Measurements from ENCODE around the gene ZNF668.
"Not testable (repeated sequence)": the region's sequence is repeated elsewhere in the genome, so short reads cannot be mapped to it uniquely, and the experiment has no call there.

The ZNF668 gene

DNA sequence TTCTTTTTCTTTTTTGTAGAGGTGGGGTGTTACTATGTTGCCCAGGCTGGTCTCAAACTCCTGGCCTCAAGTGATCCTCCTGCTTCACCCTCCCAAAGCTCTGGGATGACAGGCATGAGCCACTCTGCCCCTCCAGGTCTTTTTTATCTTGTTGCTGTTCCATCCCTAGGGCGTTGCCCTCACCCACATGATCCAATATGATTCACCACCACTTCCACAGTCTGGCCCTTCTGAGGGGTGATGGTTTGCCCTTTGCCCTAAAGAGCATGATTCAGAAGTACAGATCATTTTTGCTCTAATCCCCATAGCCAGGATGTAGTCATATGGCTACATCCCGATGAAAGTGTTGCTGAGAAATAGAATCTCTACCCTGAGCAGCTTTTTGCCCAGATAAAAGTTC lies 21.9 kb downstream of the ZNF668 start:
- FAIRE-seq, result no peak

DNA sequence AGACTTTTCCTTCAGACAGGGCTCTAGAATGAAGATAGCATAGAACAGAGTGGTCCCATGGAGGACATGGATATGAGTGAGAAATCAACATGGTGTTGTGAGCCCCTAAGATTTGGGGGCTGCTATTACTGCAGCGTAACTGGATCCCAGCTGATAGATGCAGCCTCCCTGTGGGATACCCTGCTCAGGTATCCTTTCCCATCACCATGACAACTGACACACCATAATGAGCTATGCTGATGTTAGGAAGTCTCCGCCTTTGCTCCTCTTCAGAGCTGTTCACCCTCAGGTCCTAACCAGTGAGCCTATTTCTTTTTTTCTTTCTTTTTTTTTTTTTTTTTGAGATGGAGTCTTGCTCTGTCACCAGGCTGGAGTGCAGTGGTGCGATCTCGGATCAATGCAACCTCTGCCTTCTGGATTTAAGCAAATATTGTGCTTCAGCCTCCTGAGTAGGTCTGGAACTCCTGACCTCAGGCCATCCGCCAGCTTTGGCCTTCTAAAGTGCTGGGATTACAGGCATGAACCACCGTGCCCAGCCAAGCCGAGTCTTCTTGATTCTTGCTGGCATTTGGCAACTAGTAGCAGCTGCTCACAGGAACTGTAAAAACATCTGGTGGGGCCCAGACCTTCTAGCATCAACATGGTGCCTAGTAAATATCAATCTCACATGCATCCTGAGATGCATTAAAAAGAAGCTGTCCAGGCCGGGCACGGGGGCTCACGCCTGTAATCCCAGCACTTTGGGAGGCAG lies 23.6 kb downstream of the ZNF668 start:
- FAIRE-seq, result no peak

DNA sequence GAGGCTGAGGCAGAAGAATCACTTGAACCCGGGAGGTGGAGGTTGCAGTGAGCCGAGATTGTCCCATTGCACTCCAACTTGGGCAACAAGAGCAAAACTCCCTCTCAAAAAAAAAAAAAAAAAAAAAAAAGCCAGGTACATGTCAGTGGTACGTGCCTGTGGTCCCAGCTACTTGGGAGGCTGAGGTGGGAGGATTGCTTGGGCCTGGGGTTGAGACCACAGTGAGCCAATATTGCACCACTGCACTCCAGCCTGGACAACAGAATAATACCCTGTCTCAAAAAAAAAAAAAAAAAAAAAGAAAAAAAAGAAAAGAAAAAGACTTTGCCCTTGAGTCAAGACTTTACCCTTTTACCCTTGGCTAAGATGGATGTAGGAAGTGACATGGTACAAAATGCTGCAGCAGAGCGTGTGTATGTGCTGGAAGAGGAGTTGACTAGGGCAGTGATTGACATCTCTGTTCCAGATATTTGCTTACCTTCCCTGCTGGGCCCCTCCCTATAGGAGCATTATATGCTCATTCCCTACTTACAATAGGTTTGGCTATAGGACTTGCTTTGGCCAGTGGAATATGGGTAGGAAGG lies 30.1 kb downstream of the ZNF668 start:
- FAIRE-seq, result no peak

DNA sequence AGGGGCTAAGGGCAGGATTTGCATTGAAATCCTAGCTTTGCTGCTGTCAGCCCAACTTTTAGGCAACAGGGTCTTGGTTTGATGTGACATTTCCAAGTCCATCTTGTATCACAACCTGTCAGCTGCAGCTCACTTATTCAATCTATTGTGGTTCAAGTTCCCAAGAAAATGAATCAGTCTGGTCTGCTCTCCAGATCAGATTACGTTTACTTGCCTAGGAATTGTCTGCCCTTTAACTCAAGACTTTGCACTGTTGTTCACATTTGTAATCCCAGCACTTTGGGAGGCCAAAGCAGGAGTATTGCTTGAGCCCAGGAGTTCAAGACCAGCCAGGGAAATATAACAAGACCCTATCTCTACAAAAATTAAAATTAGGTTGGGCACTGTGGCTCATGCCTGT lies 30.7 kb downstream of the ZNF668 start:
- FAIRE-seq, result no peak

DNA sequence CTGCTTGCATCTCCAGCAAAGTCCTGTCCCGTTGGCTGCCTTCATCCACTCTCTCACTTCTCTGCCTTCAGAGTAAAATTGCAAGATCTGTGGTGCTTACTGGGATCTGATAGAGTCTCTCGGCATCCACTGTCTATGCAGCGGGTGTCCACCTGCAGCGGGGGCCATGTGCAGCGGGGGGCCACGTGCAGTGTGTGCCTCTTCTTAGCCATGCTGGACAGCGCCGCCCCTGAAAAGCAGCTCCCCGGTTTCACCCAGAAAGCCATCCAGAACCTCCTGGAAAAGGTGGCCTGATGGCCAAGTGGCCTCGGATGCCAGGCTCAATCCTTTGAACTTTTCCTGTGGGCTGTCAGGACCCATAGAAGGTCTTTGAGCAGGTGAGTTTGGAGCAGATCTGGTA lies 31.2 kb downstream of the ZNF668 start:
- no peak for FAIRE-seq

DNA sequence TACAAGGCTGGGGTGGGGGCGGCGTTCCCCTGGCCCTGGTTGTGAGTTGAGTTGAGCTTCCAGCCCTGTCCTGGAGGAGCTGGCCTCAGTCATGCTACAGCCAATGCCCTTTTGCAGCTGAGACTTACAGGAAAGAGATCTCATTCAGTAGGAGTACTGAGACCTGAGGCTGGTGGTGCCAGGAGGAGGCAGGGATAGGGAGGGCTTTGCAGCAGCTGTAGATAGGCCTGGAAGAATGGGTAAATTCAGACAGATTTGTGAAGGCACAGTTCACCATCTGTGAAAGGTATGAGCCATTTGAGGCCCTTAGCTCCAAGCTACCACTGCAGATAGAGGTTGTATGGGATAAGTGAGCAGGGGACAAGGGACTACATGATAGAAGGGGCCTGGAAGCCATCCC lies 35.0 kb downstream of the ZNF668 start:
- FAIRE-seq, result no peak

DNA sequence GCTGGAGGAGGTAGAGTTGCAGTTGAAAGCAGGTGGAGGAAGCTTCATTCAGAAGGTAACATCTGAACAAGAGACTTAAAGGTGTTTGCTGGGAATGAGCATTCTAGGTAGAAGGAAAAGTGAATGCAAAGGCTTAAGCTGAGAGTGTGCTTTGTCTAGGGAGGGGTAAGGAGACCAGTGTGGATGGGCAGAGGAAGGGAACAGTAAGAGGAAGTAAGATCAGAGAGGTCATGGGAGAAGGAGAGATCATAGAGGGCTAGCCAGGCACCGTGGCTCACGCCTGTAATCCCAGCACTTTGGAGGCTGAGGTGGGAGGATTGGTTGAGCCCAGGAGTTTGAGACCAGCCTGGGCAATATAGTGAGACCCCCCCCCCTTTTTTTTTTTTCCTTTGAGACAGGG lies 37.3 kb downstream of the ZNF668 start:
- no peak for FAIRE-seq

DNA sequence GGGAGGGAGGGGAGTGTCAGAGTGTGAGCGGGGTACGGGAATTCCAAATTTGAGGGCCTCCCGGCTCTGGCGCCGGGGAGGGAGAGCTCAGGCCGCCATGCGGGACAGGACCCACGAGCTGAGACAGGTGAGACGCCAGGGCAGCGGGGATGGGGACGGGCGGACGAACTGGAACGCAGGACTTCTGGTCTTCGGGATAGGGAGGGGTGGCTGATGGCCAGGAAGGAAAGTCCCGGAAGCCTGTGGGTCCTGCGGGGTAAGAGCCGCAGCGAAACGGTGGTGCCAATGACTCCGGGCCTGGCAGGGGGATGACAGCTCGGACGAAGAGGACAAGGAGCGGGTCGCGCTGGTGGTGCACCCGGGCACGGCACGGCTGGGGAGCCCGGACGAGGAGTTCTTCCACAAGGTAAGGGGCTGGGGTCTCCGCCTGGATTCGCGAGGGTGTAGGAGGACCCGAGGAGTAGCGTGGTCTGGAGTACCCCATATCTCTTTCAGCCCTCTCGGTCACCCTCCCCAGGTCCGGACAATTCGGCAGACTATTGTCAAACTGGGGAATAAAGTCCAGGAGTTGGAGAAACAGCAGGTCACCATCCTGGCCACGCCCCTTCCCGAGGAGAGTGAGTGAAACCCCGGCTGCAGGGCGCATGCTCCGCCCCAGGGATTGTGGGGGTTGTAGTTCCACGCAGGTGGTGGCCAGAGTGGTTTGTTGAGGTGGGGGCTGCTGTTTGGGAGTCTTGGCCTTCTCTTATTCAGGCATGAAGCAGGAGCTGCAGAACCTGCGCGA lies 40.1 kb downstream of the ZNF668 start:
- no peak for FAIRE-seq

DNA sequence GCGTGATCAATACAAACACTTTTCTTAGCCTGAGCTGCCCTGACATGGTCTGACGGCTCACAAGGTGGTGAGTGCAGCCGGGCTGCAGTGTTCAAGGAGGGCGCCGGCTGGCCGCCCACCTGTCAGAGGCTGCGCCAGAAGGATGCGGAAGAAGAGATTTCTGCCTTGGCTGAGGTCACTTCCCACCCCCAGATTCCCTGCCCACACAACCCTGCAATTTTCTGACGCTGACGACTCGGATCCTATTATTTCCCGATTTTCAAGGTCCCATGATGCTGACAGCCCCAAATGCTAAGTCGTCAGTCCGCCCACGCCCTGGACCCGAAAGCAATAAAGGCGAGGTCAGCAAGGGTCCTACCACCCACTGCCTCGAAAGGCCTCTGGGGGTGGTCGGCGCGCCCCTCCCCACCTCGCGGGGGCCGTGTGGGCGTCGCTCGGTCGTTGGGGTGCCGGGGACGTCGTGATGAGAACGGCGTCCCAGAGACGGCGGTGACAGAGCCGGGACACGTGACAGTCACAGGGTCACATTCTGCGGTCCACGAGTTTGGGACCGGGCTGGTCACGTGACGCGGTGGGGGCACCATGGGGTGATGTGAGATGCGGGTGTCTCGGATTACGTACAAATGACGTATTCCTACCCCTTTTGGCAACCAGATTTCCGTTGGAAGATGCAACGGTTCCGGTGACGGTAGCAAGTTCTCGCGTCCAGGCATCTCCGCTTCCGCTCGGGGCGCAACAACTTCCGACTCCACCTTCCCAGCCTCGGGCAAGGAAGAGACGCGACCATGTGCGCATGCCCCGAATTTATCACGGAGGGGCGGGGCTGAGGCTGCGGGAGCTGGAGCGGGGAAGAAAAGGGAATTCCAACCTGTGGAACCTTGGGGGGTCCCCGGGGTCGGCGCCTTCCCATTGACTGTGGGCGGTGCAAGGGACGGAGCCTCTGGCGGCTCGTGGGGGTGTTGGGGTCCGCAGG lies 41.0 kb downstream of the ZNF668 start, which contains the start of gene STX4:
TSS of gene STX4 (plus strand) at position 823 of the 973 bp plus-strand sequence. CDS start 248 bp downstream, outside the sequence.
- FAIRE-seq, result peak; percentile 96

DNA sequence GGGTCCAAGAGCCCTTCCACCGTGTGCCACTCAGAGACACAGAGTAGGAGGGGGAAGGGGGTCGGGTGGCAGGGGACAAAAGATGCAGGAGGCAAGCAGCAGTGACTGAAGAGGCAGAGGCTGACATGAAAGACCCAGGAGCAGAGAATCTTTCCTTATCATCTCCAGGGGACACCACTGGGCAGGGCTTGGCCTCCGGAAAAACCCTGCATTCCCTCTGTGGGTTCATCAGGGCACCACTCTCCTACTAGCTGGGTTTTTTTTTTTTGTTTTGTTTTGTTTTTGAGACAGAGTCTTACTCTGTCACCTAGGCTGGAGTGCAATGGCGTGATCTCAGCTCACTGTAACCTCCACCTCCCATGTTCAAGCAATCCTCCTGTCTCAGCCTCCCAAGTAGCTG lies 42.8 kb downstream of the ZNF668 start:
- FAIRE-seq, result no peak

DNA sequence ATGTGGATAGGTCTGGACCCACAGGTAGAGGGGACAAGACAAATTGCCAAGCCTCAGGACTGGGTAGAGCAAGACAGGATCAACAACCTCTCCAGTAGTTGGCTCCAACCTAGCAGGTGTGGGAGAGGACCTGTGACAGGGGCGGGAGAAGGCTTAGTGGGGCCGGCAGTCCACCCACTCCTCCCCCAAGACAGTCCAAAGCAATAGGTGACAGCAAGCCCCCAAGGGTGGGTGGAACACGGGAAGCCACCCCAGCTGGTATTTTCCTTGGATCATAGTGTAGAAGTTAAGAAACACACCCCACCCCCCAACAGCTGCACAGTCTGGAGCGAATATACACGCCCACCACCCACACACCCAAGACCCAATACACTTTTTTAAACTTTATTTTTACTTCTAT lies 44.8 kb downstream of the ZNF668 start:
- FAIRE-seq, result no peak

DNA sequence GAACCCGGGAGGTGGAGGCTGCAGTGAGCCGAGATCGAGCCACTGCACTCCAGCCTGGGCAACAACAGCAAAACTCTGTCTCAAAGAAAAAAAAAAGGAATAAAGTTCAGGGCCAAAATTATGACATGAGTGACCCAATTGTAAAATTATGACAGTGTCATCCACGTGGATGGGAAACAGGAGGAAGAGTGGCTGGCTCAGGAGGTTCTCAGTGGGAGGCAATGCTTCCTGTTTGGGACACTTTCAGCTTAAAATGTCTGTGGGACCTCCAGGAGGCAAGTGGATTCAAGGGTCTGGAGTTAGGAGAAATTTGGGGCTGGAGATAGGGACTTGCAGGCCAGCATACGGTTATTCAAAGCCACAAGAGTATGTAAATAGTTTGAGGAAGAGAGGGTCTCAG lies 48.7 kb downstream of the ZNF668 start:
- FAIRE-seq, result no peak

DNA sequence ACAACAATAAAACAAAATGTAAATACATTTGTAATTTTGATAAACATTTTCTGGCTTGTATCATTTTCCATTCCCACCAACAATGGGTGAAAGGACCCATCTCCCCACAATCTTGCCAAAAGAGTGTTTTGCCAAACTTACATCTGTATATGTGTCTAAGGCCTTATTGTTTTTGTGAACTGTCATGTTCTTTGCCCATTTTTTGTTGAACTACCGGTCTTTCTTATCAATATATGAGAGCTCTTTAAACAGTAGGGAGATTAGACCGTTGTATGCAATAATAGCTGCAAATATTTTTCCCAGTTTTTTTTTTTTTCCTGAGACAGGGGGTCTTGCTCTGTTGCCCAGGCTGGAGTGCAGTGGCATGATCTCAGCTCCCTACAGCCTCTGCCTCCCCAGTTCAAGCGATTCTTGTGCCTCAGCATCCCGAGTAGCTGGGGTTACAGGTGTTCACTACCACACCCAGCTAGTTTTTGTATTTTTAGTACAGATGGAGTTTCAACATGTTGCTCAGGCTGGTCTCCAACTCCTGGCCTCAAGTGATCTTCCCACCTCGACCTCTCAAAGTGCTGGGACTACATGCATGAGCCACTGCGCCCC lies 50.3 kb downstream of the ZNF668 start:
- FAIRE-seq, result no peak

DNA sequence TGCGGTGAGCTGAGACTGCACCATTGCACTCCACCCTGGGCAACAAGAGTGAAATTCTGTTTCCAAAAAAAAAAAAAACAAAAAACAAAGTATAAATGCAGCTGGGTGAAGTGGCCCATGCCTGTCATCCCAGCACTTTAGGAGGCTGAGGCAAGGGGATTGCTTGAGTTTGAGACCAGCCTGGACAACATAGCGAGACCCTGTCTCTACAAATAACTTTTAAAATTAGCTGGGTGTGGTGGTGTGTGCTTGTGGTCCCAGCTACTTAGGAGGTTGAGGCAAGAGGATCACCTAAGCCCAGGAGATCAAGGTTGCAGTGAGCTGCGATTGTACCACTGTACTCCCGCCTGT lies 50.8 kb downstream of the ZNF668 start:
- FAIRE-seq, result no peak

DNA sequence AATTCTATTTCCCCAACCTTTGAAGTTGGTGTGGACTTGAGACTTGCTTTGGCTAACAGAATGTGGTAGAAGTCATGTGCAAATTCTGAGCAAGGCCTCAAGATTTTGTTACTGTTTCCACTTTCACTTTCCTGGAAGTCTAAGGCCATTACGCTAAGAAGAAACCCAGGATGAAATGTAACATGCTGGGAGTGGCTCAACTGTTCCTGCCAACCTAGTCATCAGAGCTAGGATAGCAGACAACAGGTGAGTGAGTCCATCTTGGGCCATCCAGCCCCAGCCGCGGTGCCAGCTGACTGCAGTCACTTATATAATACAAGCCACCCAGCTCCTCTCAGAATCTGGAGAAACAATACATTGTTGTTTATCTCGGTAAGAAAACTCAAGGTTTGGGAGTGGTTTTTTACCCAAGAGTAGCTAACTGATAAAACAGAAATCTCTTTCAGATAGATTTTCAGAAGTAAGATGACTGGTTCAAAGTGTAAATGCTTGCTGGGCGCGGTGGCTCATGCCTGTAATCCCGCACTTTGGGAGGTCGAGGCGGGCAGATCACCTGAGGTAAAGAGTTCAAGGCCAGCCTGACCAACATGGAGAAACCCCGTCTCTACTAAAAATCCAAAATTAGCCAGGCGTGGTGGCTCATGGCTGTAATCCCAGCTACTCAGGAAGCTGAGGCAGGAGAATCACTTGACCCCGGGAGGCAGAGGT lies 51.3 kb downstream of the ZNF668 start:
- FAIRE-seq, result no peak

DNA sequence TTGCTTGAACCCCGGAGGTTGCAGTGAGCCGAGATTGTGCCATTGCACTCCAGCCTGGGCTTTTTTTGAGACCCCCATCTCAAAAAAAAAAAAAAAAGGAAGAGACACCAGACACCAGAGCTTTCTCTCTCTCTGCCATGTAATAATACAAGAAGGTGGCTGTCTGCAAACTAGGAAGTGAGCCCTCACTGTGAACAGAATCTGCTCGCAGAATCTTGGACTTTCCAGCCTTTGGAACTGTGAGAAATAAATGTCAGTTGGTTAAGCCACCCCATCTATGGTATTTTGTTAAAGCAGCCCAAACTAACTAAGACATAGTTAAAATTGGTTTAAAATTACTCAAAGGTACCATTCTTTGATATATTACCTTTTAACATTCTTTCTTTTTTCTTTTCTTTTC lies 53.5 kb downstream of the ZNF668 start:
- no peak for FAIRE-seq

DNA sequence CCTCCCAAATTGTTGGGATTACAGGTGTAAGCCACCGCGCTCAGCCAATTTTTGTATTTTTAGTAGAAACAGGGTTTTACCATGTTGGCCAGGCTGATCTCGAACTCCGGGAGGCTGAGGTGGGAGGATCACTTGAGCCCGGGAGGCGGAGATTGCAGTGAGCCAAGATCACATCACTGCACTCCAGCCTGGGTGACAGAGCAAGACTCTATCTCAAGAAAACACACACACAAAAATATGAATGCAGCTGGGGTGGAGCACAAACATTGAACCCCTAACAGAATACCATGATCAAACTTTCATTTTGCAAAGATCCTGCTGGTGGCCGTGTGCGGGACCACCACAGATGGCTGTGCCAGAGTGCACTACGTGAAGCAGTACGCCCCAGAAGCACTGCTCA lies 56.3 kb downstream of the ZNF668 start:
- FAIRE-seq, result not testable (repeated sequence)

DNA sequence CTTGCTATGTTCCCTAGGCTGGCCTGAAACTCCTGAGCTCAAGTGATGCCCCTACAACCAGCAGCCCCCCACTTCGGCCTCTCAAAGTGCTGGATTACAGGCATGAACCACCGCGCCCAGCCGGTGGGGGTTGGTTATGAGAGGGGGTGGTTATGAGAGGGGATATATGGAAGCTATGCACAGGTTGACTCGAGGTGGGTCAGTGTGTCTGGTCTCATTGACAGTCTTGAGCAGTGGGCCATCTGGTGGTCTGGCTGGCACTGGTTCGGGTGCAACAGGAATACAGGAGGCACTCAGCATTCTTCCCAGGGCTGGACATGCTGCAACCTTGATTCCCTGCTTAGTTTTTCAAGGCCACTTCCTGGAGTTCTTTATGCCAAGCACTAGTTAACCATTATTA lies 58.0 kb downstream of the ZNF668 start:
- FAIRE-seq, result no peak

DNA sequence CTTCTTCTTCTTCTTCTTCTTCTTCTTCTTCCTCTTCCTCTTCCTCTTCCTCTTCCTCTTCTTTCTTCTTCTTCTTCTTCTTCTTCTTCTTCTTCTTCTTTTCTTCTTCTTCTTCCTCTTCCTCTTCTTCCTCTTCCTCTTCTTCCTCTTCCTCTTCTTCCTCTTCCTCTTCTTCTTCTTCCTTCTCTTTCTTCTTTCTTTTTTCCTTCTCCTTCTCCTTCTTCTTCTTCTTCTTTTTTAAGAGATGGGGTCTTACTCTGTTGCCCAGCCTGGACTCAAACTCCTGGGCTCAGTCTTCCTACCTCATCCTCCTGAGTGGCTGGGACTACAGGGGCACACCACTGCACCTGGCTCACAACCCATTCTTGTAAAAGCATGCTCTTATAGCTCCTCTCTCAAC lies 60.7 kb downstream of the ZNF668 start:
- FAIRE-seq, result not testable (repeated sequence)

DNA sequence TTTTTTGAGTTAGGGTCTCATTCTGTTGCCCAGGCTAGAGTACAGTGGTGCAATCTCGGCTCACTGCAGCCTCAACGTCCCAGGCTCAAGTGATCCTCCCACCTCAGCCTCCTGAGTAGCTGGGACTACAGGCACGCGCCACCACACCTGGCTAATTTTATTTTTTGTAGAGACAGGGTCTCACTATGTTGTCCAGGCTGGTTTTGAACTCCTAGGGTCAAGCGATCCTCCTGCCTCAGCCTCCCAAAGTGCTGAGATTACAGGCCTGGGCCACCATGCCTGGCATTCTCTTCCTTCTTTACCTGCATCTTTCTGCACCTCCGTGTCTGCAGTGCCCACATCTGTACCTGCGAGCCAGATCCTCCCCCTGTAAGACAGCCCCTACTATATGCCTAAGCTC lies 62.2 kb downstream of the ZNF668 start:
- not testable (repeated sequence) for FAIRE-seq
